ENCODE data around the gene EYS. TPM values are rescaled to one million over a fixed set of nuclear protein-coding genes. Genes with fewer than 3 reads are reported as not detected.

The EYS gene
- total RNA-seq, 3 donors from 2014 or later: 1.3 to 2.9 TPM; not detected in 1

DNA sequence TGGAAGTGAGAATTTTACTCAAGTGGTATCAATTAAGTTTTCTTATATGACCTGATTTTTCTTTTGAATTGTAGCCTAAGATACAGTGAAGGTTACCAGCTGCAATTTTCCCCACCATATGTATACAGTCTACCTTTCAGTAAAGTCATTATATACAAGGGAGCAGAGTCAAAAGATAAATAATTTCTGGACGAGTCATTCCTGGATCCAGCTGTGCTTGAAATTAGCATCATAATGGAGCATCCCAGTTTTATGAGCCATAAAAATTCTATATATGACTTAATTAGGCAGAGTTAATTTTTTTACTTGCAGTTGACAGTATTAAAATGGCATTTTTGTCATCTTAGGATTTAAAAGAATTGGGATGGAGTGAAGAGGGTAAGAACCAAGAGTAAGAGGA lies 1063.0 kb downstream of the EYS start:
- H3K4me3 ChIP-seq: no peak overlapping the region
- H3K27ac ChIP-seq: no peak overlapping the region
- no peaks in the 10 kb centered on the region for H3K36me3 ChIP-seq
- no peaks in the 10 kb centered on the region for H3K27me3 ChIP-seq
- intact Hi-C loops (cut with DNase I; ENCODE audit: low total_unique reads): no loop called here
- no peak for DNase-seq (ENCODE audit: low spot score in 2 of 2)
- no peaks in the 10 kb centered on the region for H3K9me3 ChIP-seq
- TF ChIP-seq POLR2A (IDR thresholded peaks at IDR 0.05): no peak
- TF ChIP-seq POLR2AphosphoS5 (IDR thresholded peaks at IDR 0.05): no peak
- TF ChIP-seq, protein P1, sequence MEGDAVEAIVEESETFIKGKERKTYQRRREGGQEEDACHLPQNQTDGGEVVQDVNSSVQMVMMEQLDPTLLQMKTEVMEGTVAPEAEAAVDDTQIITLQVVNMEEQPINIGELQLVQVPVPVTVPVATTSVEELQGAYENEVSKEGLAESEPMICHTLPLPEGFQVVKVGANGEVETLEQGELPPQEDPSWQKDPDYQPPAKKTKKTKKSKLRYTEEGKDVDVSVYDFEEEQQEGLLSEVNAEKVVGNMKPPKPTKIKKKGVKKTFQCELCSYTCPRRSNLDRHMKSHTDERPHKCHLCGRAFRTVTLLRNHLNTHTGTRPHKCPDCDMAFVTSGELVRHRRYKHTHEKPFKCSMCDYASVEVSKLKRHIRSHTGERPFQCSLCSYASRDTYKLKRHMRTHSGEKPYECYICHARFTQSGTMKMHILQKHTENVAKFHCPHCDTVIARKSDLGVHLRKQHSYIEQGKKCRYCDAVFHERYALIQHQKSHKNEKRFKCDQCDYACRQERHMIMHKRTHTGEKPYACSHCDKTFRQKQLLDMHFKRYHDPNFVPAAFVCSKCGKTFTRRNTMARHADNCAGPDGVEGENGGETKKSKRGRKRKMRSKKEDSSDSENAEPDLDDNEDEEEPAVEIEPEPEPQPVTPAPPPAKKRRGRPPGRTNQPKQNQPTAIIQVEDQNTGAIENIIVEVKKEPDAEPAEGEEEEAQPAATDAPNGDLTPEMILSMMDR (IDR thresholded peaks at IDR 0.05): no peak
- no peaks in the 10 kb centered on the region for H3K4me1 ChIP-seq

DNA sequence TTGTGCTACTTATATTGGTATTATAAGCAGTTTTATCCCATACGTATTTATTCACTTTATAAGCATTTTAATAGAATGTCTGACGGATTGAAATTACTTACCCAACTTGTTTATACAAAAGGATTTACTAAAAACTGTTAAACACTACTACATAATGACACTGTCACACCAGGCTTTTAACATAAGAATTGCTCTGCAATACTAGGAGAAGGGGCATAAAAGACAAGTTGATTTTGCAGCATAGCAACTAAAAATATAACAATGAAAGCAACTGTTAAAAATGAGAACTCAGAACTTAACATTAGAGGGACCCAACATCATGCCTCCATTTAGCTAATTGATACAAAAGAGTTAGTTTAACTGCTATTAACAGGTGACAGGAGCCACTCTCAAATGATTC lies 1076.1 kb downstream of the EYS start:
- Histone ChIP-seq H3K27me3 (no peaks in the 10 kb centered on the region), H3K4me3 (no peak overlapping the region), H3K27ac (no peak overlapping the region), H3K9me3 (no peaks in the 10 kb centered on the region), H3K4me1 (no peaks in the 10 kb centered on the region), H3K36me3 (no peaks in the 10 kb centered on the region)
- DNase-seq (ENCODE audit: low spot score in 2 of 2): no peak
- intact Hi-C loops (cut with DNase I; ENCODE audit: low total_unique reads): no loop called here
- TF ChIP-seq POLR2AphosphoS5 (IDR thresholded peaks at IDR 0.05) (no peak), POLR2A (IDR thresholded peaks at IDR 0.05) (no peak)
- TF ChIP-seq, protein P1 (IDR thresholded peaks at IDR 0.05): no peak

DNA sequence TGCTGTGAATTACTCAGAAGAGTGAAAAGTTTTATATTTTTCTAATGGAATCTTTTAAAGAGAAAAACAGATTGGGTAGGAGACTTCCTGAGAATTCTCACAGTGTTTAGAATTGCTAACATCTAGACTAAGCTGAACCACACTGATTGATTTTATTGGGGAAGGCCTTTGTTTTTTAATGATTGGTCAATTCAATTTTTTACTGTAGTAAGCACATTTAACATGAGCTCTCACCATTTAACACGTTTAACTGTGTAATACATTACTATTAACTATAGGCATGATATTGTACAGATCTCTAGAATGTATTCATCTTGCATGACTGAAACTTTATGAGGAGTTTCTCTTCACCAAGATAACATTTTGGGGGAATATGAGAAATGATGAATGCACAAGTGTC lies 1084.1 kb downstream of the EYS start:
- intact Hi-C loops (cut with DNase I; ENCODE audit: low total_unique reads): no loop called here
- TF ChIP-seq, protein P1 (IDR thresholded peaks at IDR 0.05): no peak
- Histone ChIP-seq H3K27me3 (no peaks in the 10 kb centered on the region), H3K36me3 (no peaks in the 10 kb centered on the region), H3K27ac (no peak overlapping the region), H3K9me3 (no peaks in the 10 kb centered on the region), H3K4me3 (no peak overlapping the region), H3K4me1 (no peaks in the 10 kb centered on the region)
- no peak for DNase-seq (ENCODE audit: low spot score in 2 of 2)

DNA sequence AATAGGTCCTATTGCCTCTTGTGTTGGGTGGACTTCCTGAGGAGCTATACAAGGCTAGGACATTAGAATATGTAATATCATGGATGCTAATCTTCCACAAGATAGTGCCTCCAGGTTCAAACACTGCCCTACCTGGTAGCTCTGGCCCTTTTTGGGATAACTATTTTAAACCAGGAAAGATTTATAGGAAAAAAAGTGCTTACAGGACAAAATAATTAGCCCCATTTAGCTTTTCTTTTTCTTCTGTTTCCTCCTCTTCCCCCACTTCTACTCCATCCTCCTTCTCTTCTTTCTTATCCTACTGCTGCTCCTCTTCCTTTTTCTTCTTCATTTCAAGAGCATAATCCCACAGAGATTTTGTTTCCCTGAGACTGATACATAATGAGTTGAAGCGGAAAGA lies 1104.0 kb downstream of the EYS start:
- intact Hi-C loops (cut with DNase I; ENCODE audit: low total_unique reads): no loop called here
- TF ChIP-seq, protein P1 (IDR thresholded peaks at IDR 0.05): no peak
- TF ChIP-seq POLR2AphosphoS5 (IDR thresholded peaks at IDR 0.05): no peak
- no peak for TF ChIP-seq POLR2A (IDR thresholded peaks at IDR 0.05)
- Histone ChIP-seq H3K27me3 (no peaks in the 10 kb centered on the region), H3K9me3 (no peaks in the 10 kb centered on the region), H3K4me3 (no peak overlapping the region), H3K27ac (no peak overlapping the region), H3K4me1 (no peaks in the 10 kb centered on the region), H3K36me3 (no peaks in the 10 kb centered on the region)
- DNase-seq (ENCODE audit: low spot score in 2 of 2): no peak

DNA sequence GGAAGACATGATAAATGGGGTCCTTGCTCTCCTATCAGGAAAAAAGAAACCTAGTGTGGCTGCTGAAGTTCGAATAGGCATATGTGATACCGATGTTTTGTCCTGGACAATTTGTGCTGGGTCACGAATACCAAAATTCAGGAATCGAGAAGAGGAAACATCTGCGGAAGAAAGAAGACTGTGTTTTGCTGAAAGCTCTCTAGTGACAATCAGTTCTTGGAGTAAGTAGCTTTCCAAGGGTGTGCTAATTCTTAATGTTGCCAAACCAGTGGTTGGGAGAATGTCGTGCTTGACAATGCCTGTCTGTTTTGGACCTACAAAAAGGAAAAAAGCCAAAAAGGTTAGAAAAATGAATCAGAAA lies 1115.4 kb downstream of the EYS start:
- Histone ChIP-seq H3K4me3 (no peak overlapping the region), H3K4me1 (no peaks in the 10 kb centered on the region), H3K36me3 (no peaks in the 10 kb centered on the region), H3K27ac (no peak overlapping the region), H3K9me3 (no peaks in the 10 kb centered on the region), H3K27me3 (no peaks in the 10 kb centered on the region)
- intact Hi-C loops (cut with DNase I; ENCODE audit: low total_unique reads): no loop called here
- TF ChIP-seq POLR2AphosphoS5 (IDR thresholded peaks at IDR 0.05) (no peak), POLR2A (IDR thresholded peaks at IDR 0.05) (no peak)
- TF ChIP-seq, protein P1 (IDR thresholded peaks at IDR 0.05): no peak
- no peak for DNase-seq (ENCODE audit: low spot score in 2 of 2)

Measured in breast epithelium (tissue), 4 donors.